HepG2 (cell line): ENCODE results near the gene KIAA0232. TPM values are rescaled to one million over a fixed set of nuclear protein-coding genes. Genes with fewer than 3 reads are reported as not detected.

Source experiments
- CEBPG ChIP-seq: IDR thresholded peaks from 2 replicates; pipeline ENCODE4 v1.6.1; 2016
- EEA1 ChIP-seq: sonication (generic); formaldehyde crosslinking; IDR thresholded peaks from 2 replicates; pipeline ENCODE4 v1.5.1; 2020; ENCODE audit warnings: mild to moderate bottlenecking, missing genetic modification reagents, borderline replicate concordance
- HOXA5 ChIP-seq: sonication (generic); formaldehyde crosslinking; IDR thresholded peaks from 2 replicates; pipeline ENCODE4 v1.4.0; 2020; ENCODE audit warnings: missing genetic modification reagents
- JDP2 ChIP-seq: sonication (generic); formaldehyde crosslinking; IDR thresholded peaks from 2 replicates; pipeline ENCODE4 v1.8.1; 2022; ENCODE audit warnings: missing genetic modification reagents, borderline replicate concordance
- MEIS2 ChIP-seq: sonication (generic); formaldehyde crosslinking; IDR thresholded peaks from 2 replicates; pipeline ENCODE4 v1.9.0; 2021; ENCODE audit warnings: mild to moderate bottlenecking, missing genetic modification reagents
- MIXL1 ChIP-seq: IDR thresholded peaks from 2 replicates; pipeline ENCODE4 v1.6.1; 2016
- PCBP1 ChIP-seq: fragments of 200-400 bp; formaldehyde crosslinking; IDR thresholded peaks from 2 replicates; pipeline ENCODE4 v1.6.1; 2017; ENCODE audit warnings: mild to moderate bottlenecking, low read depth, low read length, borderline replicate concordance
- SAP130 ChIP-seq: IDR thresholded peaks from 2 replicates; pipeline ENCODE4 v1.6.1; 2016; ENCODE audit warnings: low read depth
- SCMH1 ChIP-seq: sonication (generic); formaldehyde crosslinking; IDR thresholded peaks from 2 replicates; pipeline ENCODE4 v1.9.0; 2021; ENCODE audit warnings: missing genetic modification reagents, mild to moderate bottlenecking, borderline replicate concordance
- ZNF12 ChIP-seq: sonication (generic); formaldehyde crosslinking; IDR thresholded peaks from 2 replicates; pipeline ENCODE4 v1.5.0; 2020; ENCODE audit warnings: missing genetic modification reagents
- ZNF143 ChIP-seq: sonication (generic); formaldehyde crosslinking; IDR thresholded peaks from 2 replicates; pipeline ENCODE4 v1.4.0; 2020; ENCODE audit warnings: missing genetic modification reagents
- ZNF468 ChIP-seq: sonication (generic); formaldehyde crosslinking; IDR thresholded peaks from 2 replicates; pipeline ENCODE4 v1.8.0; 2022; ENCODE audit warnings: mild to moderate bottlenecking, moderate library complexity, missing genetic modification reagents
- ZNF557 ChIP-seq: sonication (generic); formaldehyde crosslinking; IDR thresholded peaks from 2 replicates; pipeline ENCODE4 v1.4.0; 2020; ENCODE audit warnings: missing genetic modification reagents
- ZNF772 ChIP-seq: sonication (generic); formaldehyde crosslinking; IDR thresholded peaks from 2 replicates; pipeline ENCODE4 v1.5.0; 2020; ENCODE audit warnings: mild to moderate bottlenecking, missing genetic modification reagents
- polyA plus RNA-seq, 8 experiments: library from polyadenylated mRNA; depleted of rRNA in 3 of 8; stranded (reverse) in 7 of 8; unstranded in 1 of 8; fragments of >200 nt; fragmentation: Illumina TruSeq in 4 of 8; extraction: Trizol in 4 of 8; gene quantifications; 2 replicates each; pipeline versions ENCODE4 v1.2.1 to v1.2.3, GENCODE V29; 2011 to 2016; ENCODE audit warnings: low read depth in 4 of 8, missing spikeins in 1 of 8, mixed read lengths in 1 of 8; ENCODE audit not compliant: insufficient read depth in 1 of 8
- total RNA-seq, 5 experiments: library from RNA; depleted of rRNA; stranded (reverse); fragments of >200 nt; fragmentation: Illumina TruSeq; extraction: Trizol; gene quantifications; 2 replicates each; pipeline ENCODE4 v1.2.3, GENCODE V29; 2016; ENCODE audit warnings: low read depth in 1 of 5
- TF ChIP-seq, protein P1 (sequence below): IDR thresholded peaks from 2 replicates; pipeline ENCODE4 v1.6.1; 2016; ENCODE audit warnings: mild to moderate bottlenecking, missing biosample characterization, missing genetic modification reagents
- TF ChIP-seq, protein P2 (sequence below): sonication (generic); formaldehyde crosslinking; IDR thresholded peaks from 2 replicates; pipeline ENCODE4 v1.4.0; 2020; ENCODE audit warnings: mild to moderate bottlenecking, missing genetic modification reagents
- TF ChIP-seq, protein P3 (sequence below): sonication (generic); formaldehyde crosslinking; IDR thresholded peaks from 2 replicates; pipeline ENCODE4 v1.5.0; 2020; ENCODE audit warnings: missing genetic modification reagents
- TF ChIP-seq, protein P4 (sequence below): sonication (generic); formaldehyde crosslinking; IDR thresholded peaks from 2 replicates; pipeline ENCODE4 v1.5.0; 2020; ENCODE audit warnings: missing genetic modification reagents, mild to moderate bottlenecking, borderline replicate concordance
- TF ChIP-seq, protein P5 (sequence below): sonication (generic); formaldehyde crosslinking; IDR thresholded peaks from 2 replicates; pipeline ENCODE4 v1.8.0; 2022; ENCODE audit warnings: mild to moderate bottlenecking, missing genetic modification reagents

Gene KIAA0232
- total and polyA plus RNA-seq, 2 of the 13 experiments (the other 11 are each of a cell fraction or from before 2014, with no cell fraction given): 7.8 to 17.1 TPM

DNA sequence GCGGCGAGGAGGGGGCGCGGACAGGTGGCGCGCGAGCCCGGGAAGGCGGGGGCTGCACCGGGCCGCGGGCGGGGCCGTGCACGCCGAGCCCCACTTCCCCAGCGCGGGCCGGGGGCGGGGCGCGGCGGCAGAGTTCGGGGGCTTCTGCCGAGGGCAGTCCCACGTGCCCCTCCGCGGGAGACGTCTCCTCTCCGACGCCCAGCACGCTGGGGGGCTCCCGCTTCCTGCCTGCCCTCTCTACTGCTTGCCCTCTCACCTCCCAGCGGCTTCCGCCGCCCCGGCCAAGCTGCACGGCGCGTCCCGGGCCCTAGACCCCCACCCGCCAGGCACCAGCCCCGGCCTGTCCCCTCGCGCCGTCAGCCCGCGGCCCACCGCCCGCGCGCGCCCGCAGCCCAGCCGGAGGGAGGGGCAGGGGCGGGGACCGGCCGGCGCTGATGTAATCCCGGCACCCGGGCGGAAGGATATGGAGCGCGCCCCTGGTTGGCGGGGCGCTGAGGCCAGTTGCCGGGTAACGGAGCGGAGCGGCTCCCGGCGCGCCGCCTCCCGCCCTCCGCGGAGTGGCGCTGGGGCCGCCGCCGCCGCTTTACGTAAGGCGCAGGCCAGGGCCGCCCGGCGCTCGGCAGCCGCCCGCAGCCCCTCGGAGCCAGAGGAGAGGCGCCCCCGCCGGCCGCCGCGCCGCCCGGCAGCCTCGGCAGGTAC lies at the start of gene KIAA0232 (continued):
- TF ChIP-seq, protein P1, sequence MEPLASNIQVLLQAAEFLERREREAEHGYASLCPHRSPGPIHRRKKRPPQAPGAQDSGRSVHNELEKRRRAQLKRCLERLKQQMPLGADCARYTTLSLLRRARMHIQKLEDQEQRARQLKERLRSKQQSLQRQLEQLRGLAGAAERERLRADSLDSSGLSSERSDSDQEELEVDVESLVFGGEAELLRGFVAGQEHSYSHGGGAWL (CRISPR knock-in tag): no peak; the same call in 1 of the 2 replicates
- TF ChIP-seq ZNF557 (CRISPR knock-in tag) (no peak), PCBP1 (peak; percentile 90), EEA1 (CRISPR knock-in tag) (no peak), ZNF143 (no peak), ZNF772 (no peak), ZNF468 (no peak), ZNF12 (CRISPR knock-in tag) (no peak), HOXA5 (CRISPR knock-in tag) (no peak), JDP2 (CRISPR knock-in tag) (no peak; the same call in 1 of the 2 replicates), SCMH1 (no peak), MIXL1 (CRISPR knock-in tag) (no peak), MEIS2 (CRISPR knock-in tag) (peak; percentile 61), SAP130 (peak; percentile 89), CEBPG (CRISPR knock-in tag) (peak; percentile 84)
- TF ChIP-seq, protein P2, sequence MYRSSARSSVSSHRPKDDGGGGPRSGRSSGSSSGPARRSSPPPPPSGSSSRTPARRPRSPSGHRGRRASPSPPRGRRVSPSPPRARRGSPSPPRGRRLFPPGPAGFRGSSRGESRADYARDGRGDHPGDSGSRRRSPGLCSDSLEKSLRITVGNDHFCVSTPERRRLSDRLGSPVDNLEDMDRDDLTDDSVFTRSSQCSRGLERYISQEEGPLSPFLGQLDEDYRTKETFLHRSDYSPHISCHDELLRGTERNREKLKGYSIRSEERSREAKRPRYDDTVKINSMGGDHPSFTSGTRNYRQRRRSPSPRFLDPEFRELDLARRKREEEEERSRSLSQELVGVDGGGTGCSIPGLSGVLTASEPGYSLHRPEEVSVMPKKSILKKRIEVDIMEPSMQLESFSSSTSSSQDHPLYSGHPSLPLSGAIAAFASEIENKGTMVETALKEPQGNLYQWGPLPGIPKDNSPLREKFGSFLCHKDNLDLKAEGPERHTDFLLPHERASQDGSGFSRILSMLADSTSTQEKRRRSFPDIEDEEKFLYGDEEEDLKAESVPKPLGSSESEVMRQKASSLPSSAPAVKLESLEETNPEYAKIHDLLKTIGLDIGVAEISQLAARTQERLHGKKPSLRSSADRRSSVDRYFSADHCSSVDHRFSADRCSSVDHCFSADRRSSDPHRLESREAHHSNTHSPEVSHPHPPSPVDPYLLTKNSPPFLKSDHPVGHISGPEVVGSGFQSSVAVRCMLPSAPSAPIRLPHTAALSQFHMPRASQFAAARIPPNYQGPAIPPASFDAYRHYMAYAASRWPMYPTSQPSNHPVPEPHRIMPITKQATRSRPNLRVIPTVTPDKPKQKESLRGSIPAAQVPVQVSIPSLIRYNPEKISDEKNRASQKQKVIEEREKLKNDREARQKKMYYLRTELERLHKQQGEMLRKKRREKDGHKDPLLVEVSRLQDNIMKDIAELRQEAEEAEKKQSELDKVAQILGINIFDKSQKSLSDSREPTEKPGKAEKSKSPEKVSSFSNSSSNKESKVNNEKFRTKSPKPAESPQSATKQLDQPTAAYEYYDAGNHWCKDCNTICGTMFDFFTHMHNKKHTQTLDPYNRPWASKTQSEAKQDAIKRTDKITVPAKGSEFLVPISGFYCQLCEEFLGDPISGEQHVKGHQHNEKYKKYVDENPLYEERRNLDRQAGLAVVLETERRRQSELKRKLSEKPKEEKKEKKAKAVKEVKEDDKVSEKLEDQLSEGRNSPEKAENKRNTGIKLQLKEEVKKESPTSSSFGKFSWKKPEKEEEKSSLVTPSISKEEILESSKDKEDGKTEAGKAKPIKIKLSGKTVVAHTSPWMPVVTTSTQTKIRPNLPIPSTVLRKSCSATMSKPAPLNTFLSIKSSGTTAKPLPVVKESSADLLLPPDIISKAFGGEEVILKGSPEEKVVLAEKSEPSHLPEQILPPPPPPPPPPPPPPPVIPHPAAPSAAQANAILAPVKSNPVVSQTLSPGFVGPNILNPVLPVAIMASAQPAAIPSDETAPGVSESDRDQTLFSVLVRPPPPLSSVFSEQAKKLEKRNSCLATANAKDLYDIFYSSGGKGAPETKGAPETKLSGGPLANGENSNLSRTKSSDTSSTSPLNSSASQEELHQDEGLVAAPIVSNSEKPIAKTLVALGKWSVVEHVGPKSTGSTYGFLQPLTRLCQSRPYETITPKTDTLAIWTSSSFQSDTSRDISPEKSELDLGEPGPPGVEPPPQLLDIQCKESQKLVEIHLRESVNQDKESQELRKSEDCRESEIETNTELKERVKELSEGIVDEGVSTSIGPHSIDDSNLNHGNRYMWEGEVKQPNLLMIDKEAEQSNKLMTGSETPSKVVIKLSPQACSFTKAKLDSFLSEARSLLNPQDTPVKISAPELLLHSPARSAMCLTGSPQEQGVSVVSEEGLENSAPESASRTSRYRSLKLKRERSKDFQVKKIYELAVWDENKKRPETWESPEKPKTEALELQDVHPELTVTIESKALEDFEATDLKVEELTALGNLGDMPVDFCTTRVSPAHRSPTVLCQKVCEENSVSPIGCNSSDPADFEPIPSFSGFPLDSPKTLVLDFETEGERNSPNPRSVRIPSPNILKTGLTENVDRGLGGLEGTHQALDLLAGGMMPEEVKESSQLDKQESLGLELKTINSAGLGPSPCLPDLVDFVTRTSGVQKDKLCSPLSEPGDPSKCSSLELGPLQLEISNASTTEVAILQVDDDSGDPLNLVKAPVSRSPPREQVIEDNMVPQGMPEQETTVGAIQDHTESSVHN (CRISPR knock-in tag): no peak
- TF ChIP-seq, protein P3, sequence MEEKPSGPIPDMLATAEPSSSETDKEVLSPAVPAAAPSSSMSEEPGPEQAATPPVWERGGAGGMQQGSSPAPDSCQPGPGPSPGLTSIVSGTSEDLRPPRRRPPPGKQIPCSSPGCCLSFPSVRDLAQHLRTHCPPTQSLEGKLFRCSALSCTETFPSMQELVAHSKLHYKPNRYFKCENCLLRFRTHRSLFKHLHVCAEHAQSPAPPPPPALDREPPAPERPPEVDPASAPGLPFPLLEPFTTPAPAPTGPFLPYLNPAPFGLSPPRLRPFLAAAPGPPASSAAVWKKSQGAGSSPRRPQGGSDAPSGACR: no peak
- TF ChIP-seq, protein P4, sequence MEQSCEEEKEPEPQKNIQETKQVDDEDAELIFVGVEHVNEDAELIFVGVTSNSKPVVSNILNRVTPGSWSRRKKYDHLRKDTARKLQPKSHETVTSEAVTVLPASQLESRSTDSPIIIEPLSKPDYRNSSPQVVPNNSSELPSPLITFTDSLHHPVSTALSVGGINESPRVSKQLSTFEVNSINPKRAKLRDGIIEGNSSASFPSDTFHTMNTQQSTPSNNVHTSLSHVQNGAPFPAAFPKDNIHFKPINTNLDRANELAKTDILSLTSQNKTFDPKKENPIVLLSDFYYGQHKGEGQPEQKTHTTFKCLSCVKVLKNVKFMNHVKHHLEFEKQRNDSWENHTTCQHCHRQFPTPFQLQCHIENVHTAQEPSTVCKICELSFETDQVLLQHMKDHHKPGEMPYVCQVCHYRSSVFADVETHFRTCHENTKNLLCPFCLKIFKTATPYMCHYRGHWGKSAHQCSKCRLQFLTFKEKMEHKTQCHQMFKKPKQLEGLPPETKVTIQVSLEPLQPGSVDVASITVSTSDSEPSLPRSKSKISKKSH (CRISPR knock-in tag): no peak; the same call in 1 of the 2 replicates
- TF ChIP-seq, protein P5, sequence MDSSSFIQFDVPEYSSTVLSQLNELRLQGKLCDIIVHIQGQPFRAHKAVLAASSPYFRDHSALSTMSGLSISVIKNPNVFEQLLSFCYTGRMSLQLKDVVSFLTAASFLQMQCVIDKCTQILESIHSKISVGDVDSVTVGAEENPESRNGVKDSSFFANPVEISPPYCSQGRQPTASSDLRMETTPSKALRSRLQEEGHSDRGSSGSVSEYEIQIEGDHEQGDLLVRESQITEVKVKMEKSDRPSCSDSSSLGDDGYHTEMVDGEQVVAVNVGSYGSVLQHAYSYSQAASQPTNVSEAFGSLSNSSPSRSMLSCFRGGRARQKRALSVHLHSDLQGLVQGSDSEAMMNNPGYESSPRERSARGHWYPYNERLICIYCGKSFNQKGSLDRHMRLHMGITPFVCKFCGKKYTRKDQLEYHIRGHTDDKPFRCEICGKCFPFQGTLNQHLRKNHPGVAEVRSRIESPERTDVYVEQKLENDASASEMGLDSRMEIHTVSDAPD (CRISPR knock-in tag): no peak
